Measurements from ENCODE around the gene ZBTB5. TPM values are rescaled to one million over a fixed set of nuclear protein-coding genes. Genes with fewer than 3 reads are reported as not detected.

ZBTB5 gene
- total and polyA plus RNA-seq, 4 donors: 2.4 to 9.4 (median 6.5) TPM

GRCh38 chr9:37485389-37486255, 20.4 kb upstream of the ZBTB5 start, which contains the start of gene POLR1E:
Gene POLR1E (plus strand): TSS chr9:37485948. CDS start chr9:37486048, 100 bp downstream.
- WGBS: 2% methylated on average over 56 of the region's 56 CpGs
- peak; percentile 56 for TF ChIP-seq MAX (IDR thresholded peaks at IDR 0.05)
- peak; percentile 30 for TF ChIP-seq REST (IDR thresholded peaks at IDR 0.05)
- TF ChIP-seq FOXA1 (IDR thresholded peaks at IDR 0.05): no peak
- no peak for TF ChIP-seq YY1 (IDR thresholded peaks at IDR 0.05)
- no peak for TF ChIP-seq NR2F2 (IDR thresholded peaks at IDR 0.05)
- peak in 1 of 2 donors; percentile 66 for TF ChIP-seq GABPA (IDR thresholded peaks at IDR 0.05 in 1 of 2, conservative IDR thresholded peaks at IDR 0.05 in 1 of 2)
- TF ChIP-seq HNF4G (IDR thresholded peaks at IDR 0.05): no peak
- TF ChIP-seq FOXA2 (IDR thresholded peaks at IDR 0.05): no peak
- no peak for TF ChIP-seq ZBTB33 (IDR thresholded peaks at IDR 0.05)
- peak in 1 of 2 donors; percentile 6 for TF ChIP-seq RAD21 (IDR thresholded peaks at IDR 0.05)
- peak; percentile 80 for TF ChIP-seq SP1 (IDR thresholded peaks at IDR 0.05)
- TF ChIP-seq TAF1 (conservative IDR thresholded peaks at IDR 0.05): peak; percentile 69
- TF ChIP-seq EGR1 (IDR thresholded peaks at IDR 0.05; ENCODE audit: low read depth in 2 of 2): peak in 1 of 2 donors; percentile 50
- no peak for TF ChIP-seq JUND (IDR thresholded peaks at IDR 0.05)
- peak in 1 of 2 donors; percentile 26 for TF ChIP-seq RXRA (IDR thresholded peaks at IDR 0.05)
- TF ChIP-seq HNF4A (conservative IDR thresholded peaks at IDR 0.05): peak; percentile 43 to 69
- TF ChIP-seq ATF3 (IDR thresholded peaks at IDR 0.05): no peak
- no peak for TF ChIP-seq CTCF (IDR thresholded peaks at IDR 0.05; ENCODE audit: low read depth, low read length, missing input control)
- Histone ChIP-seq H3K9ac (ENCODE audit: low read depth in 1 of 2, low read length in 2 of 2) (peak within 1 kb of the TSS; percentile 79 to 80), H3K4me1 (ENCODE audit: control insufficient read depth in 4 of 4, insufficient read depth in 4 of 4, low read length in 3 of 4) (peaks cover 11 to 30% (median 22%) of the 10 kb centered on the region in 4 donors), H3K4me3 (ENCODE audit: low read depth in 1 of 3, low read length in 3 of 3) (peak within 1 kb of the TSS; percentile 85 to 99 (median 91)), H3K27me3 (ENCODE audit: control insufficient read depth in 4 of 4, insufficient read depth in 4 of 4, low read length in 3 of 4) (no peaks in the 10 kb centered on the region), H3K36me3 (ENCODE audit: control insufficient read depth in 4 of 4, insufficient read depth in 3 of 4, low read depth in 1 of 4, low read length in 3 of 4) (peaks cover 2 to 16% (median 11%) of the 10 kb centered on the region in 4 donors), H3K9me3 (ENCODE audit: control insufficient read depth in 4 of 4, low read length in 3 of 4) (no peaks in the 10 kb centered on the region), H3K27ac (ENCODE audit: low read depth in 1 of 2, low read length in 2 of 2) (peak within 1 kb of the TSS; percentile 58 to 90)
- DNase-seq (ENCODE audit: low spot score): peak; percentile 97

All from liver (tissue), 9 donors.